Transverse colon (tissue), 3 donors: Measurements from ENCODE around the gene ROS1.

Source experiments
- CTCF ChIP-seq, 5 experiments: fragments of 200-600 bp in 3 of 5; fragments of 450-650 bp in 2 of 5; sonication (generic) in 3 of 5; IDR thresholded peaks; 1 replicate in 2 of 5; 2 replicates in 3 of 5; pipeline ENCODE4 v1.5.1; 2016 to 2017; ENCODE audit warnings: antibody characterized with exemption in 5 of 5, inconsistent platforms in 3 of 5, mild to moderate bottlenecking in 2 of 5, moderate library complexity in 1 of 5
- POLR2A ChIP-seq: fragments of 450-650 bp; IDR thresholded peaks from one replicate; pipeline ENCODE4 v1.6.1; 2016; ENCODE audit warnings: antibody characterized with exemption, mild to moderate bottlenecking, moderate library complexity

DNA sequence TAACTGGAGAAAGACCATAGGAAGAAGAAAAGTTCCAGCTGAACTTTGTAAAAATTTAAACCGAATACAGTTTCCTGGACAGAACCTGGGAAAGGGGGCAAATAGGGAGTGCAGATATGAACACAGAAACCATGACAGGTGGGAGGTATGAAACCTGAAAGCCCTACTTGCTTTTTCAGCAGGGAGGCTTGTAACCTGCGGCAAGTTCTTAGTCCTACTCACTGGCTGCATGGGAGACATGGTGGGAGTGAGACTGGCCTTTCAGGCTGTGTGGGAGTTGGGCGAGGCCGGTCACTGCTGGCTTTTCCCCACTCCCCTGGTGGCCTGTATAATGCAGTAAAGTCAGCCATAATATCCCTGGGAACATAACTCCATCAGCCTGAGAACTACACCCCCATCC, 54.2 kb downstream of the ROS1 start:
- no peak for TF ChIP-seq CTCF (IDR thresholded peaks at IDR 0.05)
- TF ChIP-seq POLR2A, result no peak
